Neural progenitor cell (in vitro differentiated cells): Measurements from ENCODE around the gene SNAI1. TPM values are rescaled to one million over a fixed set of nuclear protein-coding genes. Genes with fewer than 3 reads are reported as not detected.
"Not testable (repeated sequence)": the region's sequence is repeated elsewhere in the genome, so short reads cannot be mapped to it uniquely, and the experiment has no call there.

ENCODE experiments used
- DNase-seq: peaks from one replicate; pipeline ENCODE4 v3.0.0-alpha.2; 2016; ENCODE audit warnings: low spot score
- H2AFZ ChIP-seq: fragments of 200-600 bp; sonication (generic); replicated peaks from 2 replicates; pipeline ENCODE4 v1.6.1; 2016; ENCODE audit warnings: antibody characterized with exemption
- H3F3A ChIP-seq: fragments of 200-600 bp; sonication (generic); 2 replicates; pipeline ENCODE4 v1.6.1; 2016; ENCODE audit warnings: antibody characterized with exemption, low read depth
- H3K27ac ChIP-seq: fragments of 200-600 bp; sonication (generic); 2 replicates; pipeline ENCODE4 v1.5.1; 2016; ENCODE audit warnings: mild to moderate bottlenecking
- H3K27me3 ChIP-seq: fragments of 200-600 bp; sonication (generic); 2 replicates; pipeline ENCODE4 v1.6.1; 2016; ENCODE audit warnings: mild to moderate bottlenecking, moderate library complexity
- H3K36me3 ChIP-seq: fragments of 200-600 bp; sonication (generic); 2 replicates; pipeline ENCODE4 v1.5.1; 2016
- H3K4me1 ChIP-seq: fragments of 200-600 bp; sonication (generic); 2 replicates; pipeline ENCODE4 v1.6.1; 2016; ENCODE audit warnings: mixed run types
- H3K4me2 ChIP-seq: fragments of 200-600 bp; sonication (generic); 2 replicates; pipeline ENCODE4 v1.6.1; 2016
- H3K4me3 ChIP-seq: fragments of 200-600 bp; sonication (generic); 2 replicates; pipeline ENCODE4 v1.5.1; 2016
- H3K79me2 ChIP-seq: fragments of 200-600 bp; sonication (generic); 2 replicates; pipeline ENCODE4 v1.6.1; 2016; ENCODE audit warnings: low read depth
- H3K9ac ChIP-seq: fragments of 200-600 bp; sonication (generic); 2 replicates; pipeline ENCODE4 v1.6.1; 2016
- H3K9me3 ChIP-seq: fragments of 200-600 bp; sonication (generic); 2 replicates; pipeline ENCODE4 v1.5.1; 2016; ENCODE audit warnings: low read depth
- H4K20me1 ChIP-seq: fragments of 200-600 bp; sonication (generic); 2 replicates; pipeline ENCODE4 v1.6.1; 2016; ENCODE audit warnings: low read depth
- H3K27ac Mint-ChIP-seq: 3 replicates; pipeline ENCODE4 v1.8.0; 2021; ENCODE audit warnings: mixed read lengths
- H3K27me3 Mint-ChIP-seq: 2 replicates; pipeline ENCODE4 v1.8.0; 2022; ENCODE audit warnings: low read depth, mild to moderate bottlenecking, inconsistent platforms, moderate library complexity, mixed read lengths; ENCODE audit not compliant: insufficient read depth
- H3K36me3 Mint-ChIP-seq: 3 replicates; pipeline ENCODE4 v1.8.0; 2021; ENCODE audit warnings: mixed read lengths
- H3K4me1 Mint-ChIP-seq: 3 replicates; pipeline ENCODE4 v1.8.0; 2021; ENCODE audit warnings: mixed read lengths
- H3K4me3 Mint-ChIP-seq: 3 replicates; pipeline ENCODE4 v1.8.0; 2021; ENCODE audit warnings: mild to moderate bottlenecking, moderate library complexity, mixed read lengths
- H3K9me3 Mint-ChIP-seq: 3 replicates; pipeline ENCODE4 v1.8.0; 2020; ENCODE audit warnings: mixed read lengths
- EZH2 ChIP-seq: fragments of 200-600 bp; sonication (generic); IDR thresholded peaks from 2 replicates; pipeline ENCODE4 v1.6.1; 2017; ENCODE audit warnings: antibody characterized with exemption, mild to moderate bottlenecking, moderate library complexity
- EZH2phosphoT487 ChIP-seq: fragments of 200-600 bp; sonication (generic); IDR thresholded peaks from 2 replicates; pipeline ENCODE4 v1.6.1; 2017; ENCODE audit warnings: antibody characterized with exemption
- total RNA-seq: library from RNA; depleted of rRNA; stranded (reverse); fragments of >200 nt; gene quantifications from 2 replicates; pipeline ENCODE4 v1.2.3, GENCODE V29; 2015; ENCODE audit warnings: low replicate concordance
- TF ChIP-seq, protein P1 (sequence below): fragments of 200-600 bp; sonication (generic); IDR thresholded peaks from 2 replicates; pipeline ENCODE4 v1.5.1; 2017; ENCODE audit warnings: antibody characterized with exemption, mild to moderate bottlenecking

The SNAI1 gene
- total RNA-seq, 1 donor from 2014 or later = 1.1 TPM

DNA sequence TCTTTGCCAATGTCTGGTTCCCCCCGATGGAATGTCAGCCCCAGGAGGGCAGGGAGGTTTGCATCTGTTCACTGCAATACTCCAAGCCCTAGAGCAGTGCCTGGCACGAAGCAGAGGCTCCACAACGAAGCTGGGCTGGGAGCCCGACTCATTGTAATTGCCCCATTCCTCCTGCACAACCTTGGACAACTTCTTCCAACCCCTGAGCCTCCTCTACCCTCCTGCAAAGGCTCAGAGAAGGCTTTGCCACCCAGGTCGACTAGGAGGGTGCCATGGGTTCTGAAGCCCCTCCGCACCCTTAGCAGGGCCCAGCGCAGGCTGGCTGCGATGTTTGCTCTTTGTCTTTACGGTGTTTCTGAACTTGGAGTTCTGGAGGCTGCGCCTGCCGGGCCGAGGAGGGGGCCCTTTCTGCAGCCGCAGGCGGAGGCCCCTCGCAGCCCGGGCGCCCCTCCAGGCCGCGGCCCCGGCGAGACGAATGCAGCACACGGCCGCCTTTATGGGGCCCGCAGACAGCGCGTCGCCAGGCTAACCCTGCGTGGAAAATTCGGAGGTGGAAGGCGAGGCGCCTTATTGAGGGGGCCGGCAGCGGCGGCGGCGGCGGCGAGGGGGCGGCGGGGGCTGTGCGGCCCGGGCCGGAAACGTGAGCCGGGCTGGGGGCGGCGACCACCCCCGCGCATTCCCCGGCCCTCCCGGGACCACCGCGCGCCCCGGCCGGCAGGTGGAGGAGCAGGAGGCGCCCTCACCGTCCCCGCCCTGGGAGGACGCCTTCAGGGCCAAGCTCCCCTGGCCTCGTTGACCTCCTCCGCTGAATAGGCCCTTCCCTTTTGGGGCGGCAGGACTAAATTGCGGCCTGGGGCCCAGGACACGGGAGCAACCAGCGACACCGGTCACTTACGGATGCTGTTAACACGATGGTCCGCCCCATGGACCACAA, 27.0 kb downstream of the SNAI1 start:
- peak; percentile 59 for DNase-seq
- peak overlapping the region; percentile 71 for H3K4me3 Mint-ChIP-seq
- no peaks in the 10 kb centered on the region for H3K9me3 ChIP-seq
- H3K4me2 ChIP-seq = peak overlapping the region; percentile 84
- peaks cover 16% of the 10 kb centered on the region for H3F3A ChIP-seq
- peak overlapping the region; percentile 46 for H3K4me3 ChIP-seq
- H3K79me2 ChIP-seq = no peaks in the 10 kb centered on the region
- no peaks in the 10 kb centered on the region for H4K20me1 ChIP-seq
- H3K27me3 Mint-ChIP-seq = peaks cover 4% of the 10 kb centered on the region
- peaks cover 31% of the 10 kb centered on the region for H3K4me1 Mint-ChIP-seq
- H3K36me3 ChIP-seq = no peaks in the 10 kb centered on the region
- no peaks in the 10 kb centered on the region for H3K4me1 ChIP-seq
- no peak overlapping the region for H3K9ac ChIP-seq
- H3K27me3 ChIP-seq = peaks cover 27% of the 10 kb centered on the region
- H3K27ac Mint-ChIP-seq = peak overlapping the region; percentile 53
- TF ChIP-seq EZH2phosphoT487 (no peak), EZH2 (peak; percentile 59)
- TF ChIP-seq, protein P1, sequence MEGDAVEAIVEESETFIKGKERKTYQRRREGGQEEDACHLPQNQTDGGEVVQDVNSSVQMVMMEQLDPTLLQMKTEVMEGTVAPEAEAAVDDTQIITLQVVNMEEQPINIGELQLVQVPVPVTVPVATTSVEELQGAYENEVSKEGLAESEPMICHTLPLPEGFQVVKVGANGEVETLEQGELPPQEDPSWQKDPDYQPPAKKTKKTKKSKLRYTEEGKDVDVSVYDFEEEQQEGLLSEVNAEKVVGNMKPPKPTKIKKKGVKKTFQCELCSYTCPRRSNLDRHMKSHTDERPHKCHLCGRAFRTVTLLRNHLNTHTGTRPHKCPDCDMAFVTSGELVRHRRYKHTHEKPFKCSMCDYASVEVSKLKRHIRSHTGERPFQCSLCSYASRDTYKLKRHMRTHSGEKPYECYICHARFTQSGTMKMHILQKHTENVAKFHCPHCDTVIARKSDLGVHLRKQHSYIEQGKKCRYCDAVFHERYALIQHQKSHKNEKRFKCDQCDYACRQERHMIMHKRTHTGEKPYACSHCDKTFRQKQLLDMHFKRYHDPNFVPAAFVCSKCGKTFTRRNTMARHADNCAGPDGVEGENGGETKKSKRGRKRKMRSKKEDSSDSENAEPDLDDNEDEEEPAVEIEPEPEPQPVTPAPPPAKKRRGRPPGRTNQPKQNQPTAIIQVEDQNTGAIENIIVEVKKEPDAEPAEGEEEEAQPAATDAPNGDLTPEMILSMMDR = no peak
- H2AFZ ChIP-seq = peak overlapping the region; percentile 95
- H3K9me3 Mint-ChIP-seq = no peaks in the 10 kb centered on the region
- H3K36me3 Mint-ChIP-seq = no peaks in the 10 kb centered on the region
- H3K27ac ChIP-seq = no peak overlapping the region

GRCh38 chr20:50011597-50011996, 28.8 kb downstream of the SNAI1 start:
- H3K36me3 ChIP-seq, H3K4me3 ChIP-seq, H3K4me2 ChIP-seq, H3K9ac ChIP-seq, H2AFZ ChIP-seq, DNase-seq, H3K4me1 ChIP-seq, H3K79me2 ChIP-seq, H3K27ac ChIP-seq, H3K27ac Mint-ChIP-seq, H3K9me3 ChIP-seq, H4K20me1 ChIP-seq, H3K4me3 Mint-ChIP-seq, H3K27me3 Mint-ChIP-seq, H3K9me3 Mint-ChIP-seq, H3K36me3 Mint-ChIP-seq: not testable (repeated sequence)
- H3K27me3 ChIP-seq = peaks cover 27% of the 10 kb centered on the region
- H3K4me1 Mint-ChIP-seq = peaks cover 36% of the 10 kb centered on the region
- H3F3A ChIP-seq = peaks cover 16% of the 10 kb centered on the region

GRCh38 chr20:50012282-50013263, 29.8 kb downstream of the SNAI1 start:
- no peak for DNase-seq
- Mint-ChIP-seq H3K36me3 (no peaks in the 10 kb centered on the region), H3K4me3 (no peak overlapping the region), H3K27me3 (peaks cover 10% of the 10 kb centered on the region), H3K9me3 (no peaks in the 10 kb centered on the region), H3K4me1 (peaks cover 41% of the 10 kb centered on the region), H3K27ac (no peak overlapping the region)
- Histone ChIP-seq H3K36me3 (no peaks in the 10 kb centered on the region), H4K20me1 (no peaks in the 10 kb centered on the region), H3K4me3 (no peak overlapping the region), H2AFZ (no peak overlapping the region), H3K27me3 (peaks cover 27% of the 10 kb centered on the region), H3K4me2 (no peak overlapping the region), H3K27ac (no peak overlapping the region), H3K9ac (no peak overlapping the region), H3K4me1 (peaks cover 7% of the 10 kb centered on the region), H3K9me3 (no peaks in the 10 kb centered on the region), H3F3A (peaks cover 16% of the 10 kb centered on the region), H3K79me2 (no peaks in the 10 kb centered on the region)
- no peak for TF ChIP-seq EZH2phosphoT487
- TF ChIP-seq EZH2 = no peak
- TF ChIP-seq, protein P1 = no peak
